Measurements from ENCODE around the gene KYAT1.

DNA sequence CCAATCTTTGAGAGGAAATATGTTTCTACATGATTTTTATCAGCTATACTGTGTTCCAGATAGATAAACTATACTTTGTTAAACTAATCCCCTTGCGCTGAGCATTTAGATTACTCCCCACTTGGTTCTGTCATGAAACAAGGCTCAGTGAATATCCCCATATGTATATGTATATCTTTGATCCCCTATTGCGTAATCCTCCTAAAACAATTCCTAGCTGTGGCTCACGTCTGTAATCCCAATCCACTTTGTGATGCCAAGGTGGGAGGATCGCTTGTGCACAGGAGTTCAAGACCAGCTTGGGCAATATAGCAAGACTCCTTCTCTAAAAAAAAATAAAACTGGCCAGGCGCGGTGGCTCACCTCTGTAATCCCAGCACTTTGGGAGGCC is 41.7 kb upstream of the KYAT1 start:
- TF ChIP-seq, protein P1, sequence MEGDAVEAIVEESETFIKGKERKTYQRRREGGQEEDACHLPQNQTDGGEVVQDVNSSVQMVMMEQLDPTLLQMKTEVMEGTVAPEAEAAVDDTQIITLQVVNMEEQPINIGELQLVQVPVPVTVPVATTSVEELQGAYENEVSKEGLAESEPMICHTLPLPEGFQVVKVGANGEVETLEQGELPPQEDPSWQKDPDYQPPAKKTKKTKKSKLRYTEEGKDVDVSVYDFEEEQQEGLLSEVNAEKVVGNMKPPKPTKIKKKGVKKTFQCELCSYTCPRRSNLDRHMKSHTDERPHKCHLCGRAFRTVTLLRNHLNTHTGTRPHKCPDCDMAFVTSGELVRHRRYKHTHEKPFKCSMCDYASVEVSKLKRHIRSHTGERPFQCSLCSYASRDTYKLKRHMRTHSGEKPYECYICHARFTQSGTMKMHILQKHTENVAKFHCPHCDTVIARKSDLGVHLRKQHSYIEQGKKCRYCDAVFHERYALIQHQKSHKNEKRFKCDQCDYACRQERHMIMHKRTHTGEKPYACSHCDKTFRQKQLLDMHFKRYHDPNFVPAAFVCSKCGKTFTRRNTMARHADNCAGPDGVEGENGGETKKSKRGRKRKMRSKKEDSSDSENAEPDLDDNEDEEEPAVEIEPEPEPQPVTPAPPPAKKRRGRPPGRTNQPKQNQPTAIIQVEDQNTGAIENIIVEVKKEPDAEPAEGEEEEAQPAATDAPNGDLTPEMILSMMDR (IDR thresholded peaks at IDR 0.05): no peak
- TF ChIP-seq EP300 (IDR thresholded peaks at IDR 0.05) (no peak), POLR2A (IDR thresholded peaks at IDR 0.05) (no peak), POLR2AphosphoS5 (IDR thresholded peaks at IDR 0.05) (no peak)
